ENCODE measurements around the gene CCDC194.

- TF ChIP-seq, protein P1, sequence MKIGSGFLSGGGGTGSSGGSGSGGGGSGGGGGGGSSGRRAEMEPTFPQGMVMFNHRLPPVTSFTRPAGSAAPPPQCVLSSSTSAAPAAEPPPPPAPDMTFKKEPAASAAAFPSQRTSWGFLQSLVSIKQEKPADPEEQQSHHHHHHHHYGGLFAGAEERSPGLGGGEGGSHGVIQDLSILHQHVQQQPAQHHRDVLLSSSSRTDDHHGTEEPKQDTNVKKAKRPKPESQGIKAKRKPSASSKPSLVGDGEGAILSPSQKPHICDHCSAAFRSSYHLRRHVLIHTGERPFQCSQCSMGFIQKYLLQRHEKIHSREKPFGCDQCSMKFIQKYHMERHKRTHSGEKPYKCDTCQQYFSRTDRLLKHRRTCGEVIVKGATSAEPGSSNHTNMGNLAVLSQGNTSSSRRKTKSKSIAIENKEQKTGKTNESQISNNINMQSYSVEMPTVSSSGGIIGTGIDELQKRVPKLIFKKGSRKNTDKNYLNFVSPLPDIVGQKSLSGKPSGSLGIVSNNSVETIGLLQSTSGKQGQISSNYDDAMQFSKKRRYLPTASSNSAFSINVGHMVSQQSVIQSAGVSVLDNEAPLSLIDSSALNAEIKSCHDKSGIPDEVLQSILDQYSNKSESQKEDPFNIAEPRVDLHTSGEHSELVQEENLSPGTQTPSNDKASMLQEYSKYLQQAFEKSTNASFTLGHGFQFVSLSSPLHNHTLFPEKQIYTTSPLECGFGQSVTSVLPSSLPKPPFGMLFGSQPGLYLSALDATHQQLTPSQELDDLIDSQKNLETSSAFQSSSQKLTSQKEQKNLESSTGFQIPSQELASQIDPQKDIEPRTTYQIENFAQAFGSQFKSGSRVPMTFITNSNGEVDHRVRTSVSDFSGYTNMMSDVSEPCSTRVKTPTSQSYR (CRISPR knock-in tag; IDR thresholded peaks at IDR 0.05), result no peak
- TF ChIP-seq, protein P2, sequence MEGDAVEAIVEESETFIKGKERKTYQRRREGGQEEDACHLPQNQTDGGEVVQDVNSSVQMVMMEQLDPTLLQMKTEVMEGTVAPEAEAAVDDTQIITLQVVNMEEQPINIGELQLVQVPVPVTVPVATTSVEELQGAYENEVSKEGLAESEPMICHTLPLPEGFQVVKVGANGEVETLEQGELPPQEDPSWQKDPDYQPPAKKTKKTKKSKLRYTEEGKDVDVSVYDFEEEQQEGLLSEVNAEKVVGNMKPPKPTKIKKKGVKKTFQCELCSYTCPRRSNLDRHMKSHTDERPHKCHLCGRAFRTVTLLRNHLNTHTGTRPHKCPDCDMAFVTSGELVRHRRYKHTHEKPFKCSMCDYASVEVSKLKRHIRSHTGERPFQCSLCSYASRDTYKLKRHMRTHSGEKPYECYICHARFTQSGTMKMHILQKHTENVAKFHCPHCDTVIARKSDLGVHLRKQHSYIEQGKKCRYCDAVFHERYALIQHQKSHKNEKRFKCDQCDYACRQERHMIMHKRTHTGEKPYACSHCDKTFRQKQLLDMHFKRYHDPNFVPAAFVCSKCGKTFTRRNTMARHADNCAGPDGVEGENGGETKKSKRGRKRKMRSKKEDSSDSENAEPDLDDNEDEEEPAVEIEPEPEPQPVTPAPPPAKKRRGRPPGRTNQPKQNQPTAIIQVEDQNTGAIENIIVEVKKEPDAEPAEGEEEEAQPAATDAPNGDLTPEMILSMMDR (IDR thresholded peaks at IDR 0.05), result no peak
- TF ChIP-seq ESRRA (CRISPR knock-in tag; IDR thresholded peaks at IDR 0.05; ENCODE audit: borderline replicate concordance) (no peak), ATF6 (CRISPR knock-in tag; IDR thresholded peaks at IDR 0.05) (no peak), JUN (CRISPR knock-in tag; IDR thresholded peaks at IDR 0.05) (no peak), ETV6 (CRISPR knock-in tag; IDR thresholded peaks at IDR 0.05) (no peak)
- TF ChIP-seq, protein P3, sequence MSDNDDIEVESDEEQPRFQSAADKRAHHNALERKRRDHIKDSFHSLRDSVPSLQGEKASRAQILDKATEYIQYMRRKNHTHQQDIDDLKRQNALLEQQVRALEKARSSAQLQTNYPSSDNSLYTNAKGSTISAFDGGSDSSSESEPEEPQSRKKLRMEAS (CRISPR knock-in tag; IDR thresholded peaks at IDR 0.05), result no peak
- TF ChIP-seq, protein P4, sequence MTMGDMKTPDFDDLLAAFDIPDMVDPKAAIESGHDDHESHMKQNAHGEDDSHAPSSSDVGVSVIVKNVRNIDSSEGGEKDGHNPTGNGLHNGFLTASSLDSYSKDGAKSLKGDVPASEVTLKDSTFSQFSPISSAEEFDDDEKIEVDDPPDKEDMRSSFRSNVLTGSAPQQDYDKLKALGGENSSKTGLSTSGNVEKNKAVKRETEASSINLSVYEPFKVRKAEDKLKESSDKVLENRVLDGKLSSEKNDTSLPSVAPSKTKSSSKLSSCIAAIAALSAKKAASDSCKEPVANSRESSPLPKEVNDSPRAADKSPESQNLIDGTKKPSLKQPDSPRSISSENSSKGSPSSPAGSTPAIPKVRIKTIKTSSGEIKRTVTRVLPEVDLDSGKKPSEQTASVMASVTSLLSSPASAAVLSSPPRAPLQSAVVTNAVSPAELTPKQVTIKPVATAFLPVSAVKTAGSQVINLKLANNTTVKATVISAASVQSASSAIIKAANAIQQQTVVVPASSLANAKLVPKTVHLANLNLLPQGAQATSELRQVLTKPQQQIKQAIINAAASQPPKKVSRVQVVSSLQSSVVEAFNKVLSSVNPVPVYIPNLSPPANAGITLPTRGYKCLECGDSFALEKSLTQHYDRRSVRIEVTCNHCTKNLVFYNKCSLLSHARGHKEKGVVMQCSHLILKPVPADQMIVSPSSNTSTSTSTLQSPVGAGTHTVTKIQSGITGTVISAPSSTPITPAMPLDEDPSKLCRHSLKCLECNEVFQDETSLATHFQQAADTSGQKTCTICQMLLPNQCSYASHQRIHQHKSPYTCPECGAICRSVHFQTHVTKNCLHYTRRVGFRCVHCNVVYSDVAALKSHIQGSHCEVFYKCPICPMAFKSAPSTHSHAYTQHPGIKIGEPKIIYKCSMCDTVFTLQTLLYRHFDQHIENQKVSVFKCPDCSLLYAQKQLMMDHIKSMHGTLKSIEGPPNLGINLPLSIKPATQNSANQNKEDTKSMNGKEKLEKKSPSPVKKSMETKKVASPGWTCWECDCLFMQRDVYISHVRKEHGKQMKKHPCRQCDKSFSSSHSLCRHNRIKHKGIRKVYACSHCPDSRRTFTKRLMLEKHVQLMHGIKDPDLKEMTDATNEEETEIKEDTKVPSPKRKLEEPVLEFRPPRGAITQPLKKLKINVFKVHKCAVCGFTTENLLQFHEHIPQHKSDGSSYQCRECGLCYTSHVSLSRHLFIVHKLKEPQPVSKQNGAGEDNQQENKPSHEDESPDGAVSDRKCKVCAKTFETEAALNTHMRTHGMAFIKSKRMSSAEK (CRISPR knock-in tag; IDR thresholded peaks at IDR 0.05; ENCODE audit: borderline replicate concordance), result no peak
- TF ChIP-seq, protein P5, sequence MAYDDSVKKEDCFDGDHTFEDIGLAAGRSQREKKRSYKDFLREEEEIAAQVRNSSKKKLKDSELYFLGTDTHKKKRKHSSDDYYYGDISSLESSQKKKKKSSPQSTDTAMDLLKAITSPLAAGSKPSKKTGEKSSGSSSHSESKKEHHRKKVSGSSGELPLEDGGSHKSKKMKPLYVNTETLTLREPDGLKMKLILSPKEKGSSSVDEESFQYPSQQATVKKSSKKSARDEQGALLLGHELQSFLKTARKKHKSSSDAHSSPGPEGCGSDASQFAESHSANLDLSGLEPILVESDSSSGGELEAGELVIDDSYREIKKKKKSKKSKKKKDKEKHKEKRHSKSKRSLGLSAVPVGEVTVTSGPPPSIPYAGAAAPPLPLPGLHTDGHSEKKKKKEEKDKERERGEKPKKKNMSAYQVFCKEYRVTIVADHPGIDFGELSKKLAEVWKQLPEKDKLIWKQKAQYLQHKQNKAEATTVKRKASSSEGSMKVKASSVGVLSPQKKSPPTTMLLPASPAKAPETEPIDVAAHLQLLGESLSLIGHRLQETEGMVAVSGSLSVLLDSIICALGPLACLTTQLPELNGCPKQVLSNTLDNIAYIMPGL (CRISPR knock-in tag; IDR thresholded peaks at IDR 0.05), result no peak
- TF ChIP-seq, protein P6, sequence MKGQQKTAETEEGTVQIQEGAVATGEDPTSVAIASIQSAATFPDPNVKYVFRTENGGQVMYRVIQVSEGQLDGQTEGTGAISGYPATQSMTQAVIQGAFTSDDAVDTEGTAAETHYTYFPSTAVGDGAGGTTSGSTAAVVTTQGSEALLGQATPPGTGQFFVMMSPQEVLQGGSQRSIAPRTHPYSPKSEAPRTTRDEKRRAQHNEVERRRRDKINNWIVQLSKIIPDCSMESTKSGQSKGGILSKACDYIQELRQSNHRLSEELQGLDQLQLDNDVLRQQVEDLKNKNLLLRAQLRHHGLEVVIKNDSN (CRISPR knock-in tag; IDR thresholded peaks at IDR 0.05), result no peak
- TF ChIP-seq, protein P7, sequence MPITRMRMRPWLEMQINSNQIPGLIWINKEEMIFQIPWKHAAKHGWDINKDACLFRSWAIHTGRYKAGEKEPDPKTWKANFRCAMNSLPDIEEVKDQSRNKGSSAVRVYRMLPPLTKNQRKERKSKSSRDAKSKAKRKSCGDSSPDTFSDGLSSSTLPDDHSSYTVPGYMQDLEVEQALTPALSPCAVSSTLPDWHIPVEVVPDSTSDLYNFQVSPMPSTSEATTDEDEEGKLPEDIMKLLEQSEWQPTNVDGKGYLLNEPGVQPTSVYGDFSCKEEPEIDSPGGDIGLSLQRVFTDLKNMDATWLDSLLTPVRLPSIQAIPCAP (CRISPR knock-in tag; IDR thresholded peaks at IDR 0.05), result no peak
Observed at GRCh38 chr19:17378271-17378670, 15.7 kb downstream of the CCDC194 start.
